ENCODE results near the gene SLC6A13. TPM values are rescaled to one million over a fixed set of nuclear protein-coding genes. Genes with fewer than 3 reads are reported as not detected.

The SLC6A13 gene
- total and polyA plus RNA-seq, 4 donors, result 0.23 to 12.0 (median 7.5) TPM

DNA sequence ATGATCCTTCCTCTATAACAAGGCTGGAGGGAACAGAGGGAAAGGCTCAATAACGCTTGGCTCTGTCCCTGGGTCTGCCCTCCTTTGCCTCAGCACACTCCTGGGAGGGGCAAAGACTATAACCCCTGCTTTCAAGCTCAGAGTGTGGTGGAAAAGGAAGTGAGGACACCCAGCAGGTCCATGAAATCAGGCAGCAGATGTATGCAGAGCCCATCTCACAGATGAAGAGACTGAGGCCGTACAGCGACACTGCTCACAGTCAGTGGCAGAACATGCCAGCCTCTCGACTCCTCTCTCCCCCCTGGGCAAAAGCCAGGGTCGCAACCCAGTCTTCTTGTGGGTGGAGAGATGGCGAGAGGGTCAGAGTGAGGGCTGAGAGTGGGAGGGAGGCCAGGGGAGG, 88.5 kb downstream of the SLC6A13 start:
- H3K4me3 ChIP-seq (ENCODE audit: low read depth in 1 of 3, low read length in 3 of 3), result no peak overlapping the region
- H3K4me1 ChIP-seq (ENCODE audit: control insufficient read depth in 4 of 4, insufficient read depth in 4 of 4, low read length in 3 of 4), result peaks cover 6 to 26% (median 15%) of the 10 kb centered on the region in 4 donors
- no peak overlapping the region for H3K27ac ChIP-seq (ENCODE audit: low read depth in 1 of 2, low read length in 2 of 2)
- WGBS, result 85% methylated on average over 6 of the region's 6 CpGs
- TF ChIP-seq CTCF (IDR thresholded peaks at IDR 0.05; ENCODE audit: low read depth, low read length, missing input control) (no peak), REST (IDR thresholded peaks at IDR 0.05) (no peak), YY1 (IDR thresholded peaks at IDR 0.05) (no peak), HNF4A (conservative IDR thresholded peaks at IDR 0.05) (no peak), ZBTB33 (IDR thresholded peaks at IDR 0.05) (no peak), SP1 (IDR thresholded peaks at IDR 0.05) (no peak), RAD21 (IDR thresholded peaks at IDR 0.05) (no peak), JUND (IDR thresholded peaks at IDR 0.05) (no peak), FOXA2 (IDR thresholded peaks at IDR 0.05) (no peak), FOXA1 (IDR thresholded peaks at IDR 0.05) (no peak), GABPA (IDR thresholded peaks at IDR 0.05 in 1 of 2, conservative IDR thresholded peaks at IDR 0.05 in 1 of 2) (no peak), HNF4G (IDR thresholded peaks at IDR 0.05) (no peak), EGR1 (IDR thresholded peaks at IDR 0.05; ENCODE audit: low read depth in 2 of 2) (no peak), TAF1 (conservative IDR thresholded peaks at IDR 0.05) (no peak), NR2F2 (IDR thresholded peaks at IDR 0.05) (no peak), RXRA (IDR thresholded peaks at IDR 0.05) (no peak)
- TF ChIP-seq, protein P1, sequence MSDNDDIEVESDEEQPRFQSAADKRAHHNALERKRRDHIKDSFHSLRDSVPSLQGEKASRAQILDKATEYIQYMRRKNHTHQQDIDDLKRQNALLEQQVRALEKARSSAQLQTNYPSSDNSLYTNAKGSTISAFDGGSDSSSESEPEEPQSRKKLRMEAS (IDR thresholded peaks at IDR 0.05), result no peak
- TF ChIP-seq, protein P2, sequence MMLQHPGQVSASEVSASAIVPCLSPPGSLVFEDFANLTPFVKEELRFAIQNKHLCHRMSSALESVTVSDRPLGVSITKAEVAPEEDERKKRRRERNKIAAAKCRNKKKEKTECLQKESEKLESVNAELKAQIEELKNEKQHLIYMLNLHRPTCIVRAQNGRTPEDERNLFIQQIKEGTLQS (IDR thresholded peaks at IDR 0.05), result no peak
- no peaks in the 10 kb centered on the region for H3K27me3 ChIP-seq (ENCODE audit: control insufficient read depth in 4 of 4, insufficient read depth in 4 of 4, low read length in 3 of 4)
- no peak for DNase-seq (ENCODE audit: low spot score)
- no peaks in the 10 kb centered on the region for H3K36me3 ChIP-seq (ENCODE audit: control insufficient read depth in 4 of 4, insufficient read depth in 3 of 4, low read depth in 1 of 4, low read length in 3 of 4)
- no peaks in the 10 kb centered on the region for H3K9me3 ChIP-seq (ENCODE audit: control insufficient read depth in 4 of 4, low read length in 3 of 4)
- H3K9ac ChIP-seq (ENCODE audit: low read depth in 1 of 2, low read length in 2 of 2), result no peak overlapping the region

All from liver (tissue), 9 donors.